GM12878 (cell line): ENCODE data around the gene INVS. TPM values are rescaled to one million over a fixed set of nuclear protein-coding genes. Genes with fewer than 3 reads are reported as not detected.

ENCODE experiments used
- ATAC-seq: fragments of 200-7000 bp; cut with Tn5 transposase; 3 replicates; pipeline ENCODE4 v1.9.1; 2020; ENCODE audit warnings: mild to moderate bottlenecking, moderate library complexity
- BruUV-seq: library from RNA; stranded (reverse); fragments of 400-500 nt; replicated peaks from 2 replicates; lab custom pipeline; 2021; lab: Mats Ljungman, UMichigan
- CTCF ChIA-PET: fragments of 300-600 bp; sonication (Branson Sonifier 250); formaldehyde crosslinking; extraction: SDS; loops from one replicate; lab custom pipeline; 2021; ENCODE audit warnings: inconsistent platforms; lab: Yijun Ruan, JAX
- POLR2A ChIA-PET: fragments of 350-600 bp; formaldehyde crosslinking; extraction: SDS; loops from one replicate; lab custom pipeline; 2021; ENCODE audit warnings: inconsistent platforms; lab: Charles Lee
- RAD21 ChIA-PET: fragments of 300-600 bp; sonication (Branson Sonifier 250); formaldehyde crosslinking; loops from one replicate; lab custom pipeline; 2023; ENCODE audit warnings: antibody characterized with exemption; ENCODE audit not compliant: unreplicated experiment; lab: Charles Lee
- SMC1A ChIA-PET: fragments of 300-600 bp; sonication (Branson Sonifier 250); formaldehyde crosslinking; loops from one replicate; lab custom pipeline; 2023; ENCODE audit not compliant: unreplicated experiment, uncharacterized antibody; lab: Charles Lee
- DNase-seq: peaks from one replicate; pipeline ENCODE4 v3.0.0-alpha.2; 2011; ENCODE audit warnings: low read depth, low spot score
- FAIRE-seq: peaks from 3 replicates; lab custom pipeline; 2011; peaks lifted over from hg19 to GRCh38; lab: Jason Lieb, UNC
- H2AFZ ChIP-seq: 2 replicates; pipeline ENCODE4 v1.6.0; 2011; ENCODE audit warnings: low read depth, low read length, control low read depth; ENCODE audit not compliant: control insufficient read depth
- H3K27ac ChIP-seq: 2 replicates; pipeline ENCODE4 v1.5.1; 2011; ENCODE audit warnings: control low read depth; ENCODE audit not compliant: control insufficient read depth, insufficient read depth
- H3K27me3 ChIP-seq, 2 experiments: replicated peaks in 1 of 2; 2 replicates each; pipeline versions ENCODE4 v1.6.0 to v1.6.1; 2011; ENCODE audit warnings: low read length in 1 of 2; ENCODE audit not compliant: control insufficient read depth in 2 of 2, insufficient read depth in 2 of 2
- H3K36me3 ChIP-seq, 2 experiments: 2 replicates each; pipeline ENCODE4 v1.5.1; 2011; ENCODE audit warnings: low read length in 1 of 2; ENCODE audit not compliant: control insufficient read depth in 2 of 2, insufficient read depth in 2 of 2
- H3K4me1 ChIP-seq: 2 replicates; pipeline ENCODE4 v1.6.1; 2011; ENCODE audit warnings: mild to moderate bottlenecking, low read length, moderate library complexity, mixed read lengths; ENCODE audit not compliant: control insufficient read depth, insufficient read depth
- H3K4me2 ChIP-seq: 2 replicates; pipeline ENCODE4 v1.6.0; 2011; ENCODE audit warnings: control low read depth; ENCODE audit not compliant: control insufficient read depth, insufficient read depth
- H3K4me3 ChIP-seq: fragments of 200-600 bp; sonication (generic); 2 replicates; pipeline ENCODE4 v1.5.1; 2016
- H3K79me2 ChIP-seq: 2 replicates; pipeline ENCODE4 v1.6.0; 2011; ENCODE audit warnings: low read length; ENCODE audit not compliant: control insufficient read depth, insufficient read depth
- H3K9ac ChIP-seq: 2 replicates; pipeline ENCODE4 v1.8.0; 2011; ENCODE audit warnings: low read length, control low read depth, mixed read lengths; ENCODE audit not compliant: control insufficient read depth, insufficient read depth
- H3K9me3 ChIP-seq: replicated peaks from 3 replicates; pipeline ENCODE4 v1.5.1; 2011; ENCODE audit warnings: mild to moderate bottlenecking, low read length; ENCODE audit not compliant: control insufficient read depth, insufficient read depth
- H4K20me1 ChIP-seq: 2 replicates; pipeline ENCODE4 v1.6.0; 2011; ENCODE audit not compliant: control insufficient read depth, insufficient read depth
- CBX5 ChIP-seq: sonication (generic); IDR thresholded peaks from 2 replicates; pipeline ENCODE4 v1.6.1; 2016; ENCODE audit warnings: low read depth, moderate library complexity, mild to moderate bottlenecking, inconsistent platforms
- ESRRA ChIP-seq: IDR thresholded peaks from 2 replicates; pipeline ENCODE4 v1.6.1; 2012; ENCODE audit warnings: mild to moderate bottlenecking, low read length, improper control_type of control experiment
- MEF2A ChIP-seq: IDR thresholded peaks from 2 replicates; pipeline ENCODE4 v1.6.1; 2011; ENCODE audit warnings: low read depth, mild to moderate bottlenecking, low read length, moderate library complexity; ENCODE audit not compliant: insufficient read depth
- NFXL1 ChIP-seq: fragments of 450-650 bp; IDR thresholded peaks from 2 replicates; pipeline ENCODE4 v1.6.1; 2017; ENCODE audit warnings: antibody characterized with exemption, mild to moderate bottlenecking, borderline replicate concordance
- NFYA ChIP-seq: IDR thresholded peaks from 2 replicates; pipeline ENCODE4 v1.6.1; 2011; ENCODE audit warnings: low read depth, mild to moderate bottlenecking, low read length, improper control_type of control experiment, borderline replicate concordance
- NR2C1 ChIP-seq: fragments of 450-650 bp; IDR thresholded peaks from 2 replicates; pipeline ENCODE4 v1.6.1; 2017; ENCODE audit warnings: antibody characterized with exemption, mild to moderate bottlenecking, moderate library complexity
- PAX5 ChIP-seq: IDR thresholded peaks from 2 replicates; pipeline ENCODE4 v1.6.1; 2011; ENCODE audit warnings: low read depth, low read length, borderline replicate concordance
- PAX8 ChIP-seq: fragments of 450-650 bp; IDR thresholded peaks from 2 replicates; pipeline ENCODE4 v1.6.1; 2017; ENCODE audit warnings: mild to moderate bottlenecking, moderate library complexity
- SMC3 ChIP-seq: IDR thresholded peaks from 2 replicates; pipeline ENCODE4 v1.6.1; 2011; ENCODE audit warnings: low read length, improper control_type of control experiment, borderline replicate concordance
- YY1 ChIP-seq: IDR thresholded peaks from 2 replicates; pipeline ENCODE4 v1.6.1; 2011; ENCODE audit warnings: low read depth, mild to moderate bottlenecking, low read length
- ZBED1 ChIP-seq: IDR thresholded peaks from 2 replicates; pipeline ENCODE4 v1.6.1; 2016; ENCODE audit warnings: borderline replicate concordance
- ZNF274 ChIP-seq: IDR thresholded peaks from one replicate; pipeline ENCODE4 v1.8.0; 2011; ENCODE audit not compliant: insufficient read length, insufficient read depth
- ZZZ3 ChIP-seq: IDR thresholded peaks from 2 replicates; pipeline ENCODE4 v1.6.1; 2011; ENCODE audit warnings: low read depth; ENCODE audit not compliant: control insufficient read depth, insufficient read length
- WGBS: methylation state at CpG from one replicate; pipeline ENCODE4 v1.1.6; 2016; ENCODE audit warnings: low lambda C conversion rate; ENCODE audit not compliant: insufficient replicate concordance, insufficient coverage; ENCODE audit errors: missing lambda C conversion rate; 5-methylcytosine and 5-hydroxymethylcytosine counted together
- in situ Hi-C: fragments of 300-500 bp; cut with MboI; formaldehyde crosslinking; loops from 9 replicates; pipeline ENCODE4 v1.14.3; 2018; ENCODE audit warnings: mixed read lengths
- intact Hi-C: fragments of 100-400 bp; cut with micrococcal nuclease; formaldehyde crosslinking; loops from one replicate; pipeline ENCODE4 v1.14.2; 2022; ENCODE audit not compliant: unreplicated experiment
- polyA plus RNA-seq, 11 experiments: library from polyadenylated mRNA; depleted of rRNA in 4 of 11; unstranded in 6 of 11; stranded (reverse) in 5 of 11; fragments of >200 nt; fragmentation: Nextera tagmentation in 4 of 11; fragmentation: Illumina TruSeq in 1 of 11; extraction: Ambion mirVana in 4 of 11; extraction: Trizol in 1 of 11; gene quantifications; 1 replicate in 1 of 11; 2 replicates in 10 of 11; pipeline versions ENCODE4 v1.2.1 to v1.2.3, GENCODE V29; 2011 to 2016; ENCODE audit warnings: inconsistent platforms in 2 of 11, missing spikeins in 2 of 11, low read depth in 1 of 11
- total RNA-seq, 4 experiments: library from RNA; depleted of rRNA in 3 of 4; stranded (reverse); fragments of >200 nt in 3 of 4; fragmentation: Illumina TruSeq in 1 of 4; extraction: Trizol in 1 of 4; gene quantifications; 2 replicates each; pipeline versions ENCODE4 v1.2.1 to v1.2.3, GENCODE V29; 2013 to 2021
- TF ChIP-seq, protein P1 (sequence below): fragments of 450-650 bp; IDR thresholded peaks from 2 replicates; pipeline ENCODE4 v1.6.1; 2016; ENCODE audit warnings: mild to moderate bottlenecking
- TF ChIP-seq, protein P2 (sequence below): fragments of 150-350 bp; IDR thresholded peaks from 2 replicates; pipeline ENCODE4 v1.6.1; 2014; ENCODE audit warnings: mild to moderate bottlenecking, low read depth, low read length
- TF ChIP-seq, protein P3 (sequence below): fragments of 150-350 bp; IDR thresholded peaks from 2 replicates; pipeline ENCODE4 v1.6.1; 2016; ENCODE audit warnings: low read depth, low read length

The INVS gene
- total and polyA plus RNA-seq, 10 of the 15 experiments (the other 5 are each of a cell fraction or from before 2014, with no cell fraction given), result 0.93 to 20.8 (median 13.2) TPM

DNA sequence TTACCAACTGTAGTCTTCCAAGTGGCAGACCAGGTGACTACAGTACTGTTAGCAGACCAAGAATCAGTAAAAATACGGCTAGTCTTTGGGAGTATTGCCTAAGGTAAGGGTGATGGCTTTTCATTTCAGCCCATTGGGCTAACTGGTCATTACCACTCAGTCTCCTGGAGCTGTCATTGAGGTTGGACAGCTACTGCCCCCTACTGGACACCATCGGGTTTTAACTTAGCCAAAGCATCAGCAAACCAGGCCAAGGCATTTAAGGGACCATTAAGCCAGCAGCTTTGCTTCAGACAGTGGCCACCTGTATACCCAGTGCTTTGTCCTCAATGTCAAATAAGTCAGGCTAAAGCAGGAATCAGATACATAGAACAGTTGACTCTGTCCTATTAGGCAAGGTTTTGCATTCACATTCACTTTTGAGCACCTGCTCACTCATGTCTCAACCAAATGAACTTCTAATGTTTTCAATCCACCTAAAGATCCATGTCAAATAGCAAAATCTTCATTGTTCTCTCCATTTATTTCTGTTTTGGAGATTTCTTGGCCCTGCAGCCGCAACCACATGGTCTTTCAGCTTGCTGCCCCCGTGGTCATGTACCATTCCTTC lies 117.2 kb downstream of the INVS start (continued):
- TF ChIP-seq, protein P1, sequence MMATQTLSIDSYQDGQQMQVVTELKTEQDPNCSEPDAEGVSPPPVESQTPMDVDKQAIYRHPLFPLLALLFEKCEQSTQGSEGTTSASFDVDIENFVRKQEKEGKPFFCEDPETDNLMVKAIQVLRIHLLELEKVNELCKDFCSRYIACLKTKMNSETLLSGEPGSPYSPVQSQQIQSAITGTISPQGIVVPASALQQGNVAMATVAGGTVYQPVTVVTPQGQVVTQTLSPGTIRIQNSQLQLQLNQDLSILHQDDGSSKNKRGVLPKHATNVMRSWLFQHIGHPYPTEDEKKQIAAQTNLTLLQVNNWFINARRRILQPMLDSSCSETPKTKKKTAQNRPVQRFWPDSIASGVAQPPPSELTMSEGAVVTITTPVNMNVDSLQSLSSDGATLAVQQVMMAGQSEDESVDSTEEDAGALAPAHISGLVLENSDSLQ, result no peak
- TF ChIP-seq, protein P2, sequence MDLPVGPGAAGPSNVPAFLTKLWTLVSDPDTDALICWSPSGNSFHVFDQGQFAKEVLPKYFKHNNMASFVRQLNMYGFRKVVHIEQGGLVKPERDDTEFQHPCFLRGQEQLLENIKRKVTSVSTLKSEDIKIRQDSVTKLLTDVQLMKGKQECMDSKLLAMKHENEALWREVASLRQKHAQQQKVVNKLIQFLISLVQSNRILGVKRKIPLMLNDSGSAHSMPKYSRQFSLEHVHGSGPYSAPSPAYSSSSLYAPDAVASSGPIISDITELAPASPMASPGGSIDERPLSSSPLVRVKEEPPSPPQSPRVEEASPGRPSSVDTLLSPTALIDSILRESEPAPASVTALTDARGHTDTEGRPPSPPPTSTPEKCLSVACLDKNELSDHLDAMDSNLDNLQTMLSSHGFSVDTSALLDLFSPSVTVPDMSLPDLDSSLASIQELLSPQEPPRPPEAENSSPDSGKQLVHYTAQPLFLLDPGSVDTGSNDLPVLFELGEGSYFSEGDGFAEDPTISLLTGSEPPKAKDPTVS, result no peak
- TF ChIP-seq SMC3 (peak; percentile 79), YY1 (peak; percentile 43; the same call in 1 of the 2 replicates)

DNA sequence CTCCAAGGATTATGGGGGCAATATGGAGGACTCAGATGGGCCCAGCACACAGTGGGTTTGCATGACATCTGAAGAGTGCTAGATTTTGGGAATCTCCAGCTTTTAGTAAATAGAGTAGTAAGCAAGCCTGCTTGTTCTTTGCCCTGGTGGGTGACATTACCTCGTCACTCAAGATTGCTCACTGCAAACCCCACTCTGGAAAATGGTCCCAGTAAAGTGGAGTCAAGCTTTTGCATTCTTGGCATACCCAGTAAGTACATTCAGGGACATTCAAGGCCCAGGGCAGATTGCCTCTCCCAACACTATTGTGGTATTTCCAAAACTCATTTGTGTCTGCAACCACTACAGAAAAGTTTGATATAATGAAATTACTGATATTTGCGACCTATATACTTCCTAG lies 118.5 kb downstream of the INVS start:
- Histone ChIP-seq H3K9ac (no peak overlapping the region), H3K4me3 (no peak overlapping the region), H3K9me3 (no peaks in the 10 kb centered on the region), H3K27me3 (no peaks in the 10 kb centered on the region), H3K79me2 (no peaks in the 10 kb centered on the region), H3K4me2 (no peak overlapping the region), H3K4me1 (peaks cover 20% of the 10 kb centered on the region), H4K20me1 (no peaks in the 10 kb centered on the region; the same call in 1 of the 2 replicates), H2AFZ (no peak overlapping the region), H3K27ac (no peak overlapping the region), H3K36me3 (peaks cover 0 to 9% of the 10 kb centered on the region in 2 experiments; a peak in 2 of 4 replicates)
- FAIRE-seq (no peak), DNase-seq (no peak), ATAC-seq (no peak)
- RAD21 ChIA-PET, result interaction anchor here (0.7 to 2.9 kb wide), 11 partner anchors 10 to 1035 kb away, joined by 3 to 14 read pairs (median 4); no protein-coding TSS in a partner anchor
- POLR2A ChIA-PET, result no interaction called here
- intact Hi-C loops, result loop anchor here (5.0 to 10.0 kb wide), 5 partner anchors 120 to 1050 kb away; partner anchors contain the start of genes ERP44, INVS and NR4A3
- in situ Hi-C loops, result loop anchor here (5.0 to 25.0 kb wide), 3 partner anchors 185 to 1053 kb away; partner anchors contain the start of gene NR4A3
- WGBS, result 98% methylated on average over 2 of the region's 2 CpGs
- no TSS peak for BruUV-seq
- SMC1A ChIA-PET, result interaction anchor here (0.6 to 10.0 kb wide), 15 partner anchors 10 to 1033 kb away, joined by 3 to 115 read pairs (median 3); no protein-coding TSS in a partner anchor
- CTCF ChIA-PET, result interaction anchor here (0.8 to 12.2 kb wide), 21 partner anchors 8 to 1033 kb away, joined by 3 to 143 read pairs (median 4); no protein-coding TSS in a partner anchor
- no peak for TF ChIP-seq ZZZ3
- no peak for TF ChIP-seq NFXL1
- no peak for TF ChIP-seq ZNF274
- no peak for TF ChIP-seq PAX8
- TF ChIP-seq ESRRA, result no peak
- no peak for TF ChIP-seq ZBED1
- TF ChIP-seq CBX5, result no peak
- TF ChIP-seq NFYA, result no peak
- TF ChIP-seq, protein P3, sequence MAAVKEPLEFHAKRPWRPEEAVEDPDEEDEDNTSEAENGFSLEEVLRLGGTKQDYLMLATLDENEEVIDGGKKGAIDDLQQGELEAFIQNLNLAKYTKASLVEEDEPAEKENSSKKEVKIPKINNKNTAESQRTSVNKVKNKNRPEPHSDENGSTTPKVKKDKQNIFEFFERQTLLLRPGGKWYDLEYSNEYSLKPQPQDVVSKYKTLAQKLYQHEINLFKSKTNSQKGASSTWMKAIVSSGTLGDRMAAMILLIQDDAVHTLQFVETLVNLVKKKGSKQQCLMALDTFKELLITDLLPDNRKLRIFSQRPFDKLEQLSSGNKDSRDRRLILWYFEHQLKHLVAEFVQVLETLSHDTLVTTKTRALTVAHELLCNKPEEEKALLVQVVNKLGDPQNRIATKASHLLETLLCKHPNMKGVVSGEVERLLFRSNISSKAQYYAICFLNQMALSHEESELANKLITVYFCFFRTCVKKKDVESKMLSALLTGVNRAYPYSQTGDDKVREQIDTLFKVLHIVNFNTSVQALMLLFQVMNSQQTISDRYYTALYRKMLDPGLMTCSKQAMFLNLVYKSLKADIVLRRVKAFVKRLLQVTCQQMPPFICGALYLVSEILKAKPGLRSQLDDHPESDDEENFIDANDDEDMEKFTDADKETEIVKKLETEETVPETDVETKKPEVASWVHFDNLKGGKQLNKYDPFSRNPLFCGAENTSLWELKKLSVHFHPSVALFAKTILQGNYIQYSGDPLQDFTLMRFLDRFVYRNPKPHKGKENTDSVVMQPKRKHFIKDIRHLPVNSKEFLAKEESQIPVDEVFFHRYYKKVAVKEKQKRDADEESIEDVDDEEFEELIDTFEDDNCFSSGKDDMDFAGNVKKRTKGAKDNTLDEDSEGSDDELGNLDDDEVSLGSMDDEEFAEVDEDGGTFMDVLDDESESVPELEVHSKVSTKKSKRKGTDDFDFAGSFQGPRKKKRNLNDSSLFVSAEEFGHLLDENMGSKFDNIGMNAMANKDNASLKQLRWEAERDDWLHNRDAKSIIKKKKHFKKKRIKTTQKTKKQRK, result no peak
- no peak for TF ChIP-seq MEF2A
- no peak for TF ChIP-seq NR2C1
- no peak for TF ChIP-seq YY1
- no peak for TF ChIP-seq PAX5
